GM12878 (cell line): ENCODE measurements around the gene TSR1. TPM values are rescaled to one million over a fixed set of nuclear protein-coding genes. Genes with fewer than 3 reads are reported as not detected.

Experiments
- ATAC-seq: fragments of 200-7000 bp; cut with Tn5 transposase; 3 replicates; pipeline ENCODE4 v1.9.1; 2020; ENCODE audit warnings: mild to moderate bottlenecking, moderate library complexity
- BruUV-seq: library from RNA; stranded (reverse); fragments of 400-500 nt; replicated peaks from 2 replicates; lab custom pipeline; 2021; lab: Mats Ljungman, UMichigan
- CTCF ChIA-PET: fragments of 300-600 bp; sonication (Branson Sonifier 250); formaldehyde crosslinking; extraction: SDS; loops from one replicate; lab custom pipeline; 2021; ENCODE audit warnings: inconsistent platforms; lab: Yijun Ruan, JAX
- POLR2A ChIA-PET: fragments of 350-600 bp; formaldehyde crosslinking; extraction: SDS; loops from one replicate; lab custom pipeline; 2021; ENCODE audit warnings: inconsistent platforms; lab: Charles Lee
- RAD21 ChIA-PET: fragments of 300-600 bp; sonication (Branson Sonifier 250); formaldehyde crosslinking; loops from one replicate; lab custom pipeline; 2023; ENCODE audit warnings: antibody characterized with exemption; ENCODE audit not compliant: unreplicated experiment; lab: Charles Lee
- SMC1A ChIA-PET: fragments of 300-600 bp; sonication (Branson Sonifier 250); formaldehyde crosslinking; loops from one replicate; lab custom pipeline; 2023; ENCODE audit not compliant: unreplicated experiment, uncharacterized antibody; lab: Charles Lee
- DNase-seq: peaks from one replicate; pipeline ENCODE4 v3.0.0-alpha.2; 2011; ENCODE audit warnings: low read depth, low spot score
- FAIRE-seq: peaks from 3 replicates; lab custom pipeline; 2011; peaks lifted over from hg19 to GRCh38; lab: Jason Lieb, UNC
- H2AFZ ChIP-seq: 2 replicates; pipeline ENCODE4 v1.6.0; 2011; ENCODE audit warnings: low read depth, low read length, control low read depth; ENCODE audit not compliant: control insufficient read depth
- H3K27ac ChIP-seq: 2 replicates; pipeline ENCODE4 v1.5.1; 2011; ENCODE audit warnings: control low read depth; ENCODE audit not compliant: control insufficient read depth, insufficient read depth
- H3K27me3 ChIP-seq, 2 experiments: replicated peaks in 1 of 2; 2 replicates each; pipeline versions ENCODE4 v1.6.0 to v1.6.1; 2011; ENCODE audit warnings: low read length in 1 of 2; ENCODE audit not compliant: control insufficient read depth in 2 of 2, insufficient read depth in 2 of 2
- H3K36me3 ChIP-seq, 2 experiments: 2 replicates each; pipeline ENCODE4 v1.5.1; 2011; ENCODE audit warnings: low read length in 1 of 2; ENCODE audit not compliant: control insufficient read depth in 2 of 2, insufficient read depth in 2 of 2
- H3K4me1 ChIP-seq: 2 replicates; pipeline ENCODE4 v1.6.1; 2011; ENCODE audit warnings: mild to moderate bottlenecking, low read length, moderate library complexity, mixed read lengths; ENCODE audit not compliant: control insufficient read depth, insufficient read depth
- H3K4me2 ChIP-seq: 2 replicates; pipeline ENCODE4 v1.6.0; 2011; ENCODE audit warnings: control low read depth; ENCODE audit not compliant: control insufficient read depth, insufficient read depth
- H3K4me3 ChIP-seq: fragments of 200-600 bp; sonication (generic); 2 replicates; pipeline ENCODE4 v1.5.1; 2016
- H3K79me2 ChIP-seq: 2 replicates; pipeline ENCODE4 v1.6.0; 2011; ENCODE audit warnings: low read length; ENCODE audit not compliant: control insufficient read depth, insufficient read depth
- H3K9ac ChIP-seq: 2 replicates; pipeline ENCODE4 v1.8.0; 2011; ENCODE audit warnings: low read length, control low read depth, mixed read lengths; ENCODE audit not compliant: control insufficient read depth, insufficient read depth
- H3K9me3 ChIP-seq: replicated peaks from 3 replicates; pipeline ENCODE4 v1.5.1; 2011; ENCODE audit warnings: mild to moderate bottlenecking, low read length; ENCODE audit not compliant: control insufficient read depth, insufficient read depth
- H4K20me1 ChIP-seq: 2 replicates; pipeline ENCODE4 v1.6.0; 2011; ENCODE audit not compliant: control insufficient read depth, insufficient read depth
- BACH1 ChIP-seq: fragments of 450-650 bp; IDR thresholded peaks from 2 replicates; pipeline ENCODE4 v1.6.1; 2017; ENCODE audit warnings: mild to moderate bottlenecking, borderline replicate concordance
- CHD2 ChIP-seq: IDR thresholded peaks from 2 replicates; pipeline ENCODE4 v1.6.1; 2011; ENCODE audit warnings: low read depth, low read length, improper control_type of control experiment, borderline replicate concordance
- FOS ChIP-seq: IDR thresholded peaks from 3 replicates; pipeline ENCODE4 v1.6.1; 2011; ENCODE audit warnings: borderline replicate concordance; ENCODE audit not compliant: insufficient read length; ENCODE audit errors: extremely low read depth
- MLLT1 ChIP-seq: fragments of 450-650 bp; IDR thresholded peaks from 2 replicates; pipeline ENCODE4 v1.6.1; 2016; ENCODE audit warnings: mild to moderate bottlenecking
- PAX8 ChIP-seq: fragments of 450-650 bp; IDR thresholded peaks from 2 replicates; pipeline ENCODE4 v1.6.1; 2017; ENCODE audit warnings: mild to moderate bottlenecking, moderate library complexity
- POU2F2 ChIP-seq: IDR thresholded peaks from 3 replicates; pipeline ENCODE4 v1.6.1; 2011; ENCODE audit warnings: low read depth, mild to moderate bottlenecking, low read length, borderline replicate concordance
- RCOR1 ChIP-seq: conservative IDR thresholded peaks from 2 replicates; pipeline ENCODE4 v1.6.1; 2012; ENCODE audit warnings: low read depth, low read length, improper control_type of control experiment
- SREBF1 ChIP-seq: IDR thresholded peaks from 2 replicates; pipeline ENCODE4 v1.6.1; 2012; ENCODE audit warnings: mild to moderate bottlenecking, low read length
- SREBF2 ChIP-seq: IDR thresholded peaks from 2 replicates; pipeline ENCODE4 v1.6.1; 2012; ENCODE audit warnings: mild to moderate bottlenecking, low read length
- STAT3 ChIP-seq: IDR thresholded peaks from 2 replicates; pipeline ENCODE4 v1.6.1; 2011; ENCODE audit warnings: low read depth, low read length, improper control_type of control experiment
- TAF1 ChIP-seq: IDR thresholded peaks from 2 replicates; pipeline ENCODE4 v1.6.1; 2011; ENCODE audit warnings: mild to moderate bottlenecking, low read depth, low read length, borderline replicate concordance
- YBX1 ChIP-seq: fragments of 450-650 bp; IDR thresholded peaks from 2 replicates; pipeline ENCODE4 v1.6.1; 2016; ENCODE audit warnings: antibody characterized with exemption
- ZNF207 ChIP-seq: fragments of 450-650 bp; IDR thresholded peaks from 2 replicates; pipeline ENCODE4 v1.6.1; 2014; ENCODE audit warnings: antibody characterized with exemption, mild to moderate bottlenecking, borderline replicate concordance
- WGBS: methylation state at CpG from one replicate; pipeline ENCODE4 v1.1.6; 2016; ENCODE audit warnings: low lambda C conversion rate; ENCODE audit not compliant: insufficient replicate concordance, insufficient coverage; ENCODE audit errors: missing lambda C conversion rate; 5-methylcytosine and 5-hydroxymethylcytosine counted together
- in situ Hi-C: fragments of 300-500 bp; cut with MboI; formaldehyde crosslinking; loops from 9 replicates; pipeline ENCODE4 v1.14.3; 2018; ENCODE audit warnings: mixed read lengths
- intact Hi-C: fragments of 100-400 bp; cut with micrococcal nuclease; formaldehyde crosslinking; loops from one replicate; pipeline ENCODE4 v1.14.2; 2022; ENCODE audit not compliant: unreplicated experiment
- polyA plus RNA-seq, 11 experiments: library from polyadenylated mRNA; depleted of rRNA in 4 of 11; unstranded in 6 of 11; stranded (reverse) in 5 of 11; fragments of >200 nt; fragmentation: Nextera tagmentation in 4 of 11; fragmentation: Illumina TruSeq in 1 of 11; extraction: Ambion mirVana in 4 of 11; extraction: Trizol in 1 of 11; gene quantifications; 1 replicate in 1 of 11; 2 replicates in 10 of 11; pipeline versions ENCODE4 v1.2.1 to v1.2.3, GENCODE V29; 2011 to 2016; ENCODE audit warnings: inconsistent platforms in 2 of 11, missing spikeins in 2 of 11, low read depth in 1 of 11
- total RNA-seq, 4 experiments: library from RNA; depleted of rRNA in 3 of 4; stranded (reverse); fragments of >200 nt in 3 of 4; fragmentation: Illumina TruSeq in 1 of 4; extraction: Trizol in 1 of 4; gene quantifications; 2 replicates each; pipeline versions ENCODE4 v1.2.1 to v1.2.3, GENCODE V29; 2013 to 2021
- TF ChIP-seq, protein P1 (sequence below): fragments of 150-350 bp; IDR thresholded peaks from 2 replicates; pipeline ENCODE4 v1.6.1; 2016; ENCODE audit warnings: low read depth, low read length
- TF ChIP-seq, protein P2 (sequence below): fragments of 450-650 bp; formaldehyde crosslinking; IDR thresholded peaks from 2 replicates; pipeline ENCODE4 v1.4.0; 2020; ENCODE audit warnings: mild to moderate bottlenecking, moderate library complexity

TSR1 gene
- total and polyA plus RNA-seq, 10 of the 15 experiments (the other 5 are each of a cell fraction or from before 2014, with no cell fraction given), result 14.7 to 100 (median 46.9) TPM

DNA sequence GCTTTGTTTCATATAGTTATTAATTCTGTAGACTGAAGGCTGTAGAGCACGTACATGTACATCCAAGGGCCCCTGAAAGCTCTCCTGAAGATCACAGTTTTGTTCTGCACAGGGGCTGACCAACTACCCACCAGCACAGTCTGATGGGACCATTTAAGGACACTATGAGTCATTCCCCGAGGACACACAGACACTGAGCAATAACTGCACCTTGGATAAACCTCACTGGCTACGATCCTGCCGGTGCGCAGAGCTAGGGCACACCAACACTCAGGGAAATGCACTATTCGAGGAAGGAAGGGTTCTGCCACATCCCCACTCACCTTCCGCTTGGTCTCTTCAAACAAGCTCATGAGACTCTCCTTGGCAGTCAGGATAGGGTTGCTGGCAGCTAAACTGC lies 53.0 kb downstream of the TSR1 start:
- H3K4me3 ChIP-seq, result no peak overlapping the region
- in situ Hi-C loops (no loop called here), intact Hi-C loops (loop anchor here (2.0 kb wide), 1 partner anchor 39 kb away; no protein-coding TSS in a partner anchor)
- no peaks in the 10 kb centered on the region for H3K79me2 ChIP-seq
- H3K9me3 ChIP-seq, result no peaks in the 10 kb centered on the region
- ChIA-PET CTCF (interaction anchor here (0.6 to 10.0 kb wide), 27 partner anchors 11 to 614 kb away, joined by 3 to 109 read pairs (median 5); partner anchors contain the start of gene HIC1), POLR2A (interaction anchor here (0.9 to 1.1 kb wide), 3 partner anchors 25 to 227 kb away, joined by 3 to 4 read pairs (median 4); no protein-coding TSS in a partner anchor), RAD21 (interaction anchor here (0.7 to 5.2 kb wide), 15 partner anchors 19 to 231 kb away, joined by 3 to 63 read pairs (median 4); partner anchors contain the start of genes HIC1, SMG6 and SRR), SMC1A (interaction anchor here (0.7 to 7.2 kb wide), 27 partner anchors 9 to 562 kb away, joined by 3 to 74 read pairs (median 4); partner anchors contain the start of gene HIC1)
- no peak for DNase-seq
- no peak overlapping the region for H3K4me2 ChIP-seq
- no peak overlapping the region for H3K9ac ChIP-seq
- H3K36me3 ChIP-seq, result peaks cover 14 to 39% of the 10 kb centered on the region in 2 experiments
- 77% methylated on average over 7 of the region's 7 CpGs for whole genome bisulfite sequencing
- FAIRE-seq, result no peak
- no peak overlapping the region for H2AFZ ChIP-seq
- H3K4me1 ChIP-seq, result 0 out of 2 replicates have a peak, but pooled peaks cover 3% of the 10 kb centered on the region
- no peaks in the 10 kb centered on the region for H4K20me1 ChIP-seq
- no TSS peak for BruUV-seq
- no peaks in the 10 kb centered on the region for H3K27me3 ChIP-seq
- no peak overlapping the region for H3K27ac ChIP-seq
- no peak for ATAC-seq
- TF ChIP-seq ZNF207 (no peak), SREBF1 (no peak), TAF1 (no peak), YBX1 (no peak), FOS (no peak), MLLT1 (no peak), SREBF2 (no peak), POU2F2 (no peak), RCOR1 (no peak), BACH1 (no peak), PAX8 (no peak), STAT3 (no peak), CHD2 (no peak)
- TF ChIP-seq, protein P1, sequence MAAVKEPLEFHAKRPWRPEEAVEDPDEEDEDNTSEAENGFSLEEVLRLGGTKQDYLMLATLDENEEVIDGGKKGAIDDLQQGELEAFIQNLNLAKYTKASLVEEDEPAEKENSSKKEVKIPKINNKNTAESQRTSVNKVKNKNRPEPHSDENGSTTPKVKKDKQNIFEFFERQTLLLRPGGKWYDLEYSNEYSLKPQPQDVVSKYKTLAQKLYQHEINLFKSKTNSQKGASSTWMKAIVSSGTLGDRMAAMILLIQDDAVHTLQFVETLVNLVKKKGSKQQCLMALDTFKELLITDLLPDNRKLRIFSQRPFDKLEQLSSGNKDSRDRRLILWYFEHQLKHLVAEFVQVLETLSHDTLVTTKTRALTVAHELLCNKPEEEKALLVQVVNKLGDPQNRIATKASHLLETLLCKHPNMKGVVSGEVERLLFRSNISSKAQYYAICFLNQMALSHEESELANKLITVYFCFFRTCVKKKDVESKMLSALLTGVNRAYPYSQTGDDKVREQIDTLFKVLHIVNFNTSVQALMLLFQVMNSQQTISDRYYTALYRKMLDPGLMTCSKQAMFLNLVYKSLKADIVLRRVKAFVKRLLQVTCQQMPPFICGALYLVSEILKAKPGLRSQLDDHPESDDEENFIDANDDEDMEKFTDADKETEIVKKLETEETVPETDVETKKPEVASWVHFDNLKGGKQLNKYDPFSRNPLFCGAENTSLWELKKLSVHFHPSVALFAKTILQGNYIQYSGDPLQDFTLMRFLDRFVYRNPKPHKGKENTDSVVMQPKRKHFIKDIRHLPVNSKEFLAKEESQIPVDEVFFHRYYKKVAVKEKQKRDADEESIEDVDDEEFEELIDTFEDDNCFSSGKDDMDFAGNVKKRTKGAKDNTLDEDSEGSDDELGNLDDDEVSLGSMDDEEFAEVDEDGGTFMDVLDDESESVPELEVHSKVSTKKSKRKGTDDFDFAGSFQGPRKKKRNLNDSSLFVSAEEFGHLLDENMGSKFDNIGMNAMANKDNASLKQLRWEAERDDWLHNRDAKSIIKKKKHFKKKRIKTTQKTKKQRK, result no peak
- TF ChIP-seq, protein P2, sequence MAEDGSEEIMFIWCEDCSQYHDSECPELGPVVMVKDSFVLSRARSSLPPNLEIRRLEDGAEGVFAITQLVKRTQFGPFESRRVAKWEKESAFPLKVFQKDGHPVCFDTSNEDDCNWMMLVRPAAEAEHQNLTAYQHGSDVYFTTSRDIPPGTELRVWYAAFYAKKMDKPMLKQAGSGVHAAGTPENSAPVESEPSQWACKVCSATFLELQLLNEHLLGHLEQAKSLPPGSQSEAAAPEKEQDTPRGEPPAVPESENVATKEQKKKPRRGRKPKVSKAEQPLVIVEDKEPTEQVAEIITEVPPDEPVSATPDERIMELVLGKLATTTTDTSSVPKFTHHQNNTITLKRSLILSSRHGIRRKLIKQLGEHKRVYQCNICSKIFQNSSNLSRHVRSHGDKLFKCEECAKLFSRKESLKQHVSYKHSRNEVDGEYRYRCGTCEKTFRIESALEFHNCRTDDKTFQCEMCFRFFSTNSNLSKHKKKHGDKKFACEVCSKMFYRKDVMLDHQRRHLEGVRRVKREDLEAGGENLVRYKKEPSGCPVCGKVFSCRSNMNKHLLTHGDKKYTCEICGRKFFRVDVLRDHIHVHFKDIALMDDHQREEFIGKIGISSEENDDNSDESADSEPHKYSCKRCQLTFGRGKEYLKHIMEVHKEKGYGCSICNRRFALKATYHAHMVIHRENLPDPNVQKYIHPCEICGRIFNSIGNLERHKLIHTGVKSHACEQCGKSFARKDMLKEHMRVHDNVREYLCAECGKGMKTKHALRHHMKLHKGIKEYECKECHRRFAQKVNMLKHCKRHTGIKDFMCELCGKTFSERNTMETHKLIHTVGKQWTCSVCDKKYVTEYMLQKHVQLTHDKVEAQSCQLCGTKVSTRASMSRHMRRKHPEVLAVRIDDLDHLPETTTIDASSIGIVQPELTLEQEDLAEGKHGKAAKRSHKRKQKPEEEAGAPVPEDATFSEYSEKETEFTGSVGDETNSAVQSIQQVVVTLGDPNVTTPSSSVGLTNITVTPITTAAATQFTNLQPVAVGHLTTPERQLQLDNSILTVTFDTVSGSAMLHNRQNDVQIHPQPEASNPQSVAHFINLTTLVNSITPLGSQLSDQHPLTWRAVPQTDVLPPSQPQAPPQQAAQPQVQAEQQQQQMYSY (CRISPR knock-in tag), result no peak
